ENCODE measurements around the gene NEURL1. TPM values are rescaled to one million over a fixed set of nuclear protein-coding genes. Genes with fewer than 3 reads are reported as not detected.

Gene NEURL1
- total and polyA plus RNA-seq, 8 donors: 11.0 to 69.9 (median 18.6) TPM

GRCh38 chr10:103551619-103552602 lies 58.4 kb downstream of the NEURL1 start:
- peak in 1 of 6 donors; percentile 43 for DNase-seq
- intact Hi-C loops (cut with DNase I): no loop called here
- Histone ChIP-seq H3K27ac (no peak overlapping the region), H3K4me1 (peaks cover 23 to 28% (median 25%) of the 10 kb centered on the region in 3 donors), H3K27me3 (no peaks in the 10 kb centered on the region), H3K9me3 (no peaks in the 10 kb centered on the region), H3K4me3 (no peak overlapping the region), H3K36me3 (no peaks in the 10 kb centered on the region)
- TF ChIP-seq, protein P1, sequence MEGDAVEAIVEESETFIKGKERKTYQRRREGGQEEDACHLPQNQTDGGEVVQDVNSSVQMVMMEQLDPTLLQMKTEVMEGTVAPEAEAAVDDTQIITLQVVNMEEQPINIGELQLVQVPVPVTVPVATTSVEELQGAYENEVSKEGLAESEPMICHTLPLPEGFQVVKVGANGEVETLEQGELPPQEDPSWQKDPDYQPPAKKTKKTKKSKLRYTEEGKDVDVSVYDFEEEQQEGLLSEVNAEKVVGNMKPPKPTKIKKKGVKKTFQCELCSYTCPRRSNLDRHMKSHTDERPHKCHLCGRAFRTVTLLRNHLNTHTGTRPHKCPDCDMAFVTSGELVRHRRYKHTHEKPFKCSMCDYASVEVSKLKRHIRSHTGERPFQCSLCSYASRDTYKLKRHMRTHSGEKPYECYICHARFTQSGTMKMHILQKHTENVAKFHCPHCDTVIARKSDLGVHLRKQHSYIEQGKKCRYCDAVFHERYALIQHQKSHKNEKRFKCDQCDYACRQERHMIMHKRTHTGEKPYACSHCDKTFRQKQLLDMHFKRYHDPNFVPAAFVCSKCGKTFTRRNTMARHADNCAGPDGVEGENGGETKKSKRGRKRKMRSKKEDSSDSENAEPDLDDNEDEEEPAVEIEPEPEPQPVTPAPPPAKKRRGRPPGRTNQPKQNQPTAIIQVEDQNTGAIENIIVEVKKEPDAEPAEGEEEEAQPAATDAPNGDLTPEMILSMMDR (IDR thresholded peaks at IDR 0.05): no peak
- ATAC-seq: peak in 2 of 4 donors; percentile 1 to 2
- no peak for FAIRE-seq
- 64 to 68% methylated on average over 10 of the region's 10 CpGs for WGBS, 2 donors

- FAIRE-seq: no peak
Measured at GRCh38 chr10:103552856-103553742, 59.6 kb downstream of the NEURL1 start.

DNA sequence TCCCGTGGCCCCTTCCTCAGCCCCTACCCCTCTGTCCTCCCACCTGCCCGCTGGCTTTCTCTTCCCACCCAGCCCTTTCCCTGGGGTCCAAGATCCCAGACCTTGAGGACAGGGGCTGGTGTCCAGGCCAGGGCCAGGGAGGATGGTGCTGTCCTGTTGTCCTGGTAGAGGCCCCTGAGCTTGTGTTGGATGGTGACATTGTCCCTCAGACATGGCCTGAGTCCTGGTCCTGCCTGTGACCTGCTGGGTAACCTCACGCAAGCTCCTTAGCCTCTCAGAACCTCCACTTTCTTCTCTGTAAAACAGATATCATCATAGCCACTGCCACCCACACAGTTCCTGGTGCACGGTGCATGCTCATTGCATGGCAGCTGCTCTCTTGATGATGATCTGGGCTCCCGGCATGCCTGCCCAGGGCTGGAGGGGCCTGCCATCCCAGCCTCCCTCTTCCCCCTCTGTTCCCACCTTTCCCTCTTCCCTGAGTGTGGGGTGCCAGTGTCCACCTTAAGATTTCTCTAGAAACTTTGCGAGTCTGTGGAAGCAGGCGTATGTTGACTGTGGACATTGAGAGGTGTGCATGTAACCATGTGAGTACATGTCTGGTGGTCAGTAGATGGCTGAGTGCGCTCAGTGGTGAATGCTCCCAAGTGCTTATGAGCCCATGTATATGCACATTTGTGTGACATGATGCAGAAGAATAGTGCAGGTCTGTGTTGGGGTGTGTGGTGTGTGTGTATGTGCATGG lies 60.4 kb downstream of the NEURL1 start:
- Histone ChIP-seq H3K27ac (no peak overlapping the region), H3K4me1 (peaks cover 9 to 21% (median 9%) of the 10 kb centered on the region in 3 donors), H3K36me3 (no peaks in the 10 kb centered on the region), H3K9me3 (no peaks in the 10 kb centered on the region), H3K4me3 (no peak overlapping the region), H3K27me3 (no peaks in the 10 kb centered on the region)
- intact Hi-C loops (cut with DNase I): no loop called here
- no peak for ATAC-seq
- FAIRE-seq: no peak
- 85 to 90% methylated on average over 8 of the region's 8 CpGs for WGBS, 2 donors
- TF ChIP-seq, protein P1 (IDR thresholded peaks at IDR 0.05): no peak
- DNase-seq: peak in 1 of 6 donors; percentile 29

More at GRCh38 chr10:103552856-103553742, 59.6 kb downstream of the NEURL1 start:
- DNase-seq (peak in 2 of 6 donors; percentile 54 to 63), ATAC-seq (no peak)
- WGBS, 2 donors: 91% methylated on average over 20 of the region's 20 CpGs
- Histone ChIP-seq H3K36me3 (no peaks in the 10 kb centered on the region), H3K4me3 (no peak overlapping the region), H3K27me3 (no peaks in the 10 kb centered on the region), H3K9me3 (no peaks in the 10 kb centered on the region), H3K27ac (no peak overlapping the region), H3K4me1 (peaks cover 13 to 29% (median 16%) of the 10 kb centered on the region in 3 donors)
- intact Hi-C loops (cut with DNase I): no loop called here
- TF ChIP-seq, protein P1 (IDR thresholded peaks at IDR 0.05): no peak

- Histone ChIP-seq H3K4me1 (peaks cover 1 to 13% (median 2%) of the 10 kb centered on the region in 3 donors), H3K27ac (peak overlapping the region in 1 of 4 donors; percentile 23), H3K4me3 (peak overlapping the region in 3 of 4 donors; percentile 2 to 49 (median 28)), H3K27me3 (no peaks in the 10 kb centered on the region), H3K9me3 (no peaks in the 10 kb centered on the region), H3K36me3 (no peaks in the 10 kb centered on the region)
- WGBS, 2 donors: 7 to 15% methylated on average over 12 to 44 of the region's 44 CpGs
- FAIRE-seq: no peak
- TF ChIP-seq, protein P1 (IDR thresholded peaks at IDR 0.05): no peak
- intact Hi-C loops (cut with DNase I): no loop called here
- ATAC-seq: peak; percentile 42 to 78 (median 66)
- DNase-seq: peak in 5 of 6 donors; percentile 54 to 81 (median 62)
Measured at GRCh38 chr10:103554488-103555324, 61.2 kb downstream of the NEURL1 start.

All from pancreas (tissue), 10 donors.